Measurements from ENCODE around the gene GPAT2. TPM values are rescaled to one million over a fixed set of nuclear protein-coding genes. Genes with fewer than 3 reads are reported as not detected.

GPAT2 gene
- total RNA-seq, 1 donor from 2014 or later = 2.0 TPM

Other genes starting within 250 kb of the GPAT2 start
- gene ANKRD36C, start 43.1 kb downstream of the GPAT2 start, total RNA-seq = 22.4 and 31.7 TPM in 2 replicates
- not detected in 2 replicates for gene ADRA2B, start 81.7 kb upstream of the GPAT2 start, total RNA-seq
- gene ASTL, start 103.6 kb upstream of the GPAT2 start, total RNA-seq = not detected in 2 replicates
- gene DUSP2, start 110.5 kb upstream of the GPAT2 start, total RNA-seq = 0.17 and 0.40 TPM in 2 replicates
- gene STARD7, start 173.9 kb upstream of the GPAT2 start, total RNA-seq = 135 and 145 TPM in 2 replicates
- gene TMEM127, start 231.1 kb upstream of the GPAT2 start, total RNA-seq = 24.1 and 48.0 TPM in 2 replicates
- 95.9 and 107 TPM in 2 replicates for gene CIAO1, start 231.3 kb upstream of the GPAT2 start, total RNA-seq

Measured in renal cortical epithelial cell (primary cell).